Midbrain (tissue), 1 donor: ENCODE results near the gene KLF15.

Source experiments
- DNase-seq: peaks from one replicate; lab custom pipeline; 2025; lab: John Stamatoyannopoulos, UW

KLF15 gene

GRCh38 chr3:126389112-126389793 is 32.0 kb upstream of the KLF15 start:
- peak; percentile 92 for DNase-seq

GRCh38 chr3:126381966-126382365 is 24.8 kb upstream of the KLF15 start:
- DNase-seq: no peak

- DNase-seq: no peak
Observed at GRCh38 chr3:126380011-126380768, 23.0 kb upstream of the KLF15 start.

GRCh38 chr3:126378341-126378751 is 21.1 kb upstream of the KLF15 start:
- DNase-seq: no peak

DNA sequence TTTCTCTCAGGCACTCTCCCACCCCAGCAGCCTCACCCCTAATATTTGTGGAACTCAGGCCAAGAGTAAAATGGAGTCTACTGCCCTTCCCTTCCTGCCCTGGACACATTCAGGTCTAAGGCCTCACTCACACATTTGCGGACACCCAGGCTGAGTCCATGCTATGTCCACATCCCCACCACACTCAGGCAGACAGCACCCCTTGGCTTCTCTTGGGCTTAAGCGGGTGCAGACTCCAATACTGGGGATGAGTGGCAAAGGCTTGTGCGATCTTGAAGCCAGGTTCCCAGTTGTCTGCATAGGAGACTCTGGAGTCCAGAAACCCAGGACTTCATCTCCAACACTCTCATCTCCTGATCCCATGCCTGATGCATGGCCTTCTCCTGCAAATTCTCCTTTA is 20.0 kb upstream of the KLF15 start:
- DNase-seq: no peak

DNA sequence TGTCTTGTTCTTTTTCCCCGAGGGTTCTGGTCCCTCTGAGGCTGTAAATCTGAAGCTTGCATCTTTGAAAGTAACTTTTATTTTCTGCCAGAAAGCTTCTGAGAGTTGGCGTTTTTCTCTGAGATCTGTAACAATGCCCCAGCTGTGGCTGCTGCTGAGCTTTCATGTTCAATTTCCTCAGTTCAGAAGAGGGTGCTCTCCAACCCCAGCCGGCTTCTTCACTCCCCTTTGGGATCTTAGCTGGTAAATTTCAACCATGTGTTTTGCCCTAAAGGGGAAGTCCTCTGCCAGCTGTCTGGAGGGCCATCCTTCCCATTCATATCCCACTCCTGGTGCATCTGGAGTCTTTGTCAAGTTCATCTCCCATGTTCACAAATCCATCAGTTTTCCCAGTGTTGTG is 19.2 kb upstream of the KLF15 start:
- no peak for DNase-seq

DNA sequence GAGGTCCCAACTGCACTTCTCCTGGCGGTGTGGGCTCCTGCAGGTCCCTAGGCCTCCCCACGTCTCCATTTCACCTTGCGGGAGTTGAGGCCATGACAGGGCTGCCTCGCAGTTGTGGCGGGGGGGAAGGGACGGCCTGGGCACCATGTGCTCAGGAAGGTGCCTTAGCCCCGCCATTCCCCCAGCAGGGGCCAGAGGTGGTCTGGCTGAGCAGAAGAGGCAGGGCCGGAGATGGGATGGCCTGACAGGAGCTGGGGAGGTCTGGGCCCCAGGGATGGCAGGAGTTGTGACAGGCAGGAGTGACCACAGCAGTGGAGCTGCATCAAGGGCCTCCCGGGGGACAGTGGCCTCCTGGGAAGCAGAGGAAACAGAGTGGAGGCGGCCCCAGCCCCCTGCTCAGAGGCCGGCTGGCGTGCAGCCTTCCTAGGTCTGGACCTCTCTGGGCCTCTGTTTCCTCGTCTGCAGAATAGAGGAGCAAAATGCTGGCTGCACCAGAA is 18.7 kb upstream of the KLF15 start:
- no peak for DNase-seq

DNA sequence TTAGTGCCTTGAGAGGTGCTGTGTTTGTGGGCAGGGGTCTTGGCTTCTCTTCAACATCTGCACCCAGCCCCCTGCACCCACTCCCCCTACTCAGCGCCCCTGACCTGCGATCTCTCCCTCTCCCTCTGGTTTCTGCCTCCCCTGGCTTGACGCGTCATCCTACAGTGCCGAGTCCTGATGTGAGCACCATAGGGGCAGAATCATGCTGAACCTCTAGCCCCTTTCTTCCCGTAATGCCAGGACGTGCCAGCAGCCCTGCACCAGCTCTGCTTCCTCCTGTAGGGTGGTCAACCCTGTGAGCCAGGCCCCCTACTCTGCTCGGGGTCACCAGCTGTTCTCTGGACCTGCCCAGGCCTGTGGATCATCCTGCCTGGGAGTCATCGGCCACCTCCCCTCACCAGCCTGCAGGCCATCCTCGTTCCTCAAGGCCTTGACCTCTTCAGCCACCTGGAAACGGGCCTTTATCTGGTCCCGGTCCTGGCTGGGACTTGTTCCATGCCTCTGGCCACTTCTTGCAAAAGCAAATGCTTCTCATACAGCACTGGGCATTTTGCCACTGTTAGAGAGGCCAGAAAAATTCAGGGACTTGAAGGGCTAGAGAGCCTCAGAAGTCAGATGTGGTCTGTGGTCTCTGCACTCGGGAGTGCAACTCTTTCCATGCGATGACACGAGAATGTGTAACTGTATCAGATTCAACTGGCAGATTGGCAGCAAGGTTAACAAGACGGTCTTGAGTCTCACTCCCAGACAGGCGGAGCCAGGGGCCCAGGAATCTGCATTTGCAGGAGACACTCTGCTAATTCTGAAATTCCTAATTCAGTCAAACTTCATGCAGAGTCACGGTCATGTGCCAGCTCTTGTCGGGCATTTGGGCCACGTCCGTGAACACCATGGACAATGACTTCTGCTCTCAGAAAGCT is 16.7 kb upstream of the KLF15 start:
- DNase-seq: peak; percentile 12

- DNase-seq: no peak
Observed at GRCh38 chr3:126373146-126373613, 16.0 kb upstream of the KLF15 start.

- no peak for DNase-seq
Observed at GRCh38 chr3:126372413-126373145, 15.4 kb upstream of the KLF15 start.

GRCh38 chr3:126371096-126371705 is 14.0 kb upstream of the KLF15 start:
- DNase-seq: no peak

DNA sequence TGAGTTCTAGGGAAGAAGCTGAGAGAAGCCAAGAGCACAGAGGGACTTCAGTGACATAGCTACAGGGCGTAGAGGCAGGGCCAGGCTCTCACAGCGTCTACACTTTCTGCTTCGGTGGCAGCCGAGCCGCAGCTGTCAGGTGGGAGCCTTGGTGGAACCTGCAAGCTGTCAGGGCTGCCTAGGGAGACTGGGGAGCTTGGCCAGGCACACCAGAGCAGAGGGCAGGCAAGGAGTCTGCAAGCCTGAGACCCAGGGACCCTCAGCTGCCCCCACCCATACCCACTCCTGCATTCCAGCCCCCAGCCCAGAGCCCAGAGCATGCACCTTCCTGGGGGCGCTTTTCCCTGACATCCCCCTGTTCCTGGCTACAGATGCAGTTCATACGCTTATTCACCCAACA is 13.4 kb upstream of the KLF15 start:
- no peak for DNase-seq

DNA sequence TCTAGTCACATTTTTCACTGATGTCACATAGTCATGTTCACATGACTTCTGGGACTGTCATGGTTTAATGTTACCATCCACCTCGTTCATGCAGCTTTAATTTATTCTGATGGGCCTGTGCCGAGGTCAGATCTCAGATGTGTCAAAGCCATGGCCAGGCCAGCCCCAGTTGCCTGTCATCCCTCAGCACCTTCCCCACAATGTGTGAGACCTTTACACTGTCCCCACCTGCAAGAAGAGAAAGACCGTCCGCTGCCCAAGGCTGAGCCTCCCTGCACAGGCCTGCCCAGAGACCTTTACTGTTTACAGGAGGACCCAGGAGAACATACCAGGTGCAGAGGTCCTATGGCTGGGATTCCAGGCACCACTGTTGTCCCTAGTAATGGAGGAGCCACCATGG is 12.8 kb upstream of the KLF15 start:
- no peak for DNase-seq

DNA sequence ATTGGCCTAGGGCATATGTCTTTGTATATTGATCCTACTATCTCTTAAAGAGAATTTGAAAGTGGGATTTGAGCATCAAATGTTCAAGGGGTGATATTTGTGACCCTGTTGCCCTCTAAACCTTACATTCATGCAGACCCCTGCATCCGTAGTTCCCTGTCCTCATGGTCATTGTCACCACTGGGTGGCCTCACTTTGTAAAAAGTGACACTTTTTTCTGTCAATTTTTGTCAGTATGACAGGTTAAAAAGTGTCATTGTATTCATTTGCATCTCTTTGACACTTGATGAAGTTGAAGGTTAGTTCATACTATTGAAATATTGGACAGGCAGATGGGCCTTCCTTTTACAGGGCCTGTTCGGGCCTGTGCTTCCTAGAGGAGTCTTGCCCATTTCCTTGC is 12.3 kb upstream of the KLF15 start:
- no peak for DNase-seq

DNA sequence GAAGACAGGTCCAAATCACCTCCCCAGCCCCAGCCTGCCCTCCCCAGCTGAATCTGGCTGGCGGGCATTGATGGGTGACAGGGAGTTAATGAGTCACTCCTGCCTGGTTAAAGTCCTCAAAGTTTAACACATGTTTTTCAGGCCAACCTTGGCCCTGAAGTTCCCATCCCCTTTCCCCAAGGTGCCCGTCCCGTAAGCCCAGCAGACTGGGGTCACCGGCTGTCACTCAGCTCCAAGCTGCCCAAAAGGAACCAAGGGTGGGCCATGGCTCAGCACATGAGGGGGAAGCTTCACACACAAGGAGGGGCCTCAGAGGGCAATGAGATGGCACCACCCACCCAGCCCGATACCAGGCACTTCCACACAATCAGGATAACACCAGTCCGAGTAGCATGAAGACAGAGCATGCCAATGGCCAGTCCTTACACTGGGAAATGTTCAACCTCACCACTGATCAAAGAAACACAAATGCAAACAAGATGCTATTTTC is 10.2 kb upstream of the KLF15 start:
- DNase-seq: no peak

DNA sequence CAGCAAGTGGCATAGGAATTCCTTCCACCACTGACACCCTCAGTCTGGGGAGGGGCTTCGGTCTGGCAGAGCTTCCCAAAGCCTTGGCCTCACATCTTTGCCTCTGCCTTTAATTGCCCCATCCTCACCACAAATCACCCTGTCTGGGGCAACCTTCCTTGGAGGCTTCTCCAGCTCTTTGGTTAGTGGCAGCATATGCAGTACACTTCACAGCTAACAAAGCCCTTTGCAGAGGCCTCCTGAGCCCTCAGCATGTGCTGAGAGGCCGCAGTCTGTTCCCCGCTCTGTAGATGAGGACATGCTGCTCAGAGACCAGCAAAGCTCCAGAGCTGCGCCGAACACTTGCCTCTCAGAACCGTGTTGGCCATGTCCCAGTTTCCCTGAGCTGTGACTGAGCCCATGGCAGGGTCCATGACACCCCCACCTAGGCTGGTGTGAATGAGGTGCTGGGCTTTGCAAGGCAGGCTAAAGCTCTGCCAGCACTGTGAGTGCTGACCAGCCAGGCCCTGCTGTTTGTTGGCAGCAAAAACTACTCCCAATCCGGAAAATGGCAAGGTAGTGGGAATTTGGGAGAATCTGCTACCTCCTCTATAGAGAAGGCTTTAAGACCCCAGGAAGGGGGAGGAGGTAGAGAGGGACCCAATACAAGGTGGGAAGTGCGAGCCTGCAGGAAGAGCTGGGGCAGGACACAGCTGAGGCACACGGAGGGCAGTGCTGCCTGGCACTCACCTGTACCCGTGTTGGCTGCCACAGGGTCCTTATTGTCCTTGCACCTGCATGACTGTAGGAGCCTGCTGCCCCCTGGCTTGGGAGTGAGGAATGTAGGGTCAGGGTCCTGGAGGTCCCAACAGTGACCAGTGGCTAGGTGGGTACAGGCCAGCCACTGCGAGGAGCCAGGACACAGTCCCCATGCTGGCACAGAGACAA is 8.4 kb upstream of the KLF15 start:
- DNase-seq: no peak

GRCh38 chr3:126364731-126365301 is 7.6 kb upstream of the KLF15 start:
- no peak for DNase-seq

GRCh38 chr3:126364130-126364695 is 7.0 kb upstream of the KLF15 start:
- DNase-seq: no peak

GRCh38 chr3:126361211-126361610 is 4.0 kb upstream of the KLF15 start:
- no peak for DNase-seq
